G401 (cell line): ENCODE data around the gene DYRK1A. TPM values are rescaled to one million over a fixed set of nuclear protein-coding genes. Genes with fewer than 3 reads are reported as not detected.
"Not testable (repeated sequence)": the region's sequence is repeated elsewhere in the genome, so short reads cannot be mapped to it uniquely, and the experiment has no call there.

ENCODE experiments used
- DNase-seq: peaks from one replicate; pipeline ENCODE4 v3.0.0-alpha.2; 2015; ENCODE audit warnings: low spot score
- in situ Hi-C: cut with HindIII; loops from 2 replicates; pipeline ENCODE4 v1.10.0; 2016; ENCODE audit warnings: low sequenced_read_pairs, mixed read lengths
- total RNA-seq: library from RNA; depleted of rRNA; stranded (reverse); fragments of >200 nt; shearing (Covaris generic); gene quantifications from 2 replicates; pipeline ENCODE4 v1.2.3, GENCODE V29; 2014; rRNA removed

DYRK1A gene
- total RNA-seq = 36.5 and 51.4 TPM in 2 replicates

DNA sequence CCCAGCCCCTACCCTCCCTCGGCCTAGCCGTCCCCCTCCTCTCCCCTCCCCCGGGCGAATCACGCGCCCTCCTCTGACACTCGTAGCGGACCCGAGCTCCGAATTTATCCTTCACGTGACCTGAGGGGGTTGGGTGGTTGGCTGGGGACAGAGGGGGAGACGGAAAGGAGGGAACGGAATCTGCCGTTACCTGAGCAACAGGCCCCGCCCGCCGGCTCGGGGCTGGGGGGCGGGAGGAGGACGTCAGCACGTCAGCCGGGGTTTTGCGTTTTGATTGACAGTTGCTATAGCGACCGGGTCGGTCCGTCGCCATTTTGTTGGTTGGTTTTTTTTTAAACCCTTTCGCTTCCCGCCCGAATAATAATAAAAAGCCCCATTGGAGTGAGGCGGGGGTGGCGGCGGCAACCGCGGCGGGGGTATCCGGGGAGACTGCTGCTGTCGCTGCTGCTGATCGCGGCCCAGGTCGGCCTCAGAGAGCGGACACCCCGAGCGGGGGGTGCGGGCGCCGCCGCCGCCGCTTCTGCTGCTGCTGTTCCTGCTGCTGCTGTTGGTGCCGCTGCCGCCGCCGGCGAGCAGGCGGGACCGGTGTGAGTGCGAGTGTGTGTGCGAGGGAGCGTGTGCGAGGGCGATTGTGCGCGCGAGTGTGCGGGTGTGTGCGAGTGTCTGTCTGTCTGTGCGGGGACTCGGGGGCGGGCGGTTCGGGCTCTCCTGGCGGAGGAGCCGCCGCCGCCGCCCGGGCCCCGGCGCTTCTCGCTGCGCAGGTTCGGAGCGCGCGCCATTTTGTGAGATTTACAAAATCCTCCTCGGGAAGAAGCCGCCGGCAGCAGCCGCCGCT, at the start of gene DYRK1A:
Gene DYRK1A (plus strand): TSS at position 292 of the 835 bp plus-strand sequence. CDS start 53,602 bp downstream, outside the sequence.
- peak; percentile 99 for DNase-seq
- in situ Hi-C loops = no loop called here

DNA sequence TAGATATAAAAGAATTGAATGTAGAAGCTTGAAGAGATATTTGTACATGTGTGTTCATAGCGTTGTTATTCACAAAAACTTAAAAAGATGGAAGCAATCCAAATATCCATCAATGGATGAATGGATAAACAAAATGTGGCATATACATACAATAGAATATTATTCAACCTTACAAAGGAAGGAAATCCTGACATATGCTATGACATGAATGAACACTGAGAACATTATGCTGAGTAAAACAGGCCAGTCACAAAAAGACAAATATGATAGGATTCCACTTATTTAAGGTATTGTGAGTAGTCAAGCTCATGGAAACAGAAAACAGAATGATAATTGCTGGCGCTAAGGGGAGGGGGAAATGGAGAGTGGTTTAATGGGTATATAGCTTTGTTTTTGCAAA, 47.0 kb upstream of the DYRK1A start:
- no peak for DNase-seq
- in situ Hi-C loops = no loop called here

DNA sequence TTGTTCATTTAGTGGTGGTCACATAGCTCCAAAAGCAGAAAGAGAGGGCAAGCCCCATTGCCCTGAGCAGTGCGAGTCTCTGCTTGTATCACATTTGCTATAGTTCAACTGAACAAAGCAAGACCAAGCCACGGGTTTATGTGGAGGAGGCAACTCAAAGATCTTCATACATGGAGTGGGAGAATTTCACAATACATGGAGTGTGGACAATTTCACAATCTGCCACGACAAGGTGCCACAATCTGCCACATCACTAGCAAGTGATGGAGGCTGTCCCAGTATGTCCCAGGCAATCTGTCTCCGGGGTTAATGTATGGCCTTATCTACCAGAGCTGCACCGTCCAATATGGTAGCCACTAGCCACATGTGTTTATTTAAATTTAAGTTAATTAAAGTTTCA, 44.5 kb upstream of the DYRK1A start:
- in situ Hi-C loops = no loop called here
- no peak for DNase-seq

DNA sequence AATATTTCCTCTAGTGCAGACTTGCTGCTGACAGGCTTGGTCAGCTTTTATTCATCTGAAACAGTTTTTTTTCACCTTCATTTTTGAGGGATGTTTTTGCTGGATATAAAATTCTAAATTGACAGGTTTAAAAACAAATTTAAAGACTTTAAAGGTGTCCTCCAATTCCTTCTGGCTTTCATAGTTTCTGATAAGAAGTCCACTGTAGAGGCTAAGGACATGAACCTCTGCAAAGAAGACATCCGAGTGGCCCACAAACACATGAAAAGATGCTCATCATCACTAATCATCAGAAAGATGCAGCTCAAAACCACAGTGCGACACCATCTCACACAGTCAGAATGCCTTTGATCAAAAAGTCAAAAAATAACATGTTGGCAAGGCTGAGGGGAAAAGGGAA, 42.0 kb upstream of the DYRK1A start:
- in situ Hi-C loops = no loop called here
- DNase-seq = no peak

DNA sequence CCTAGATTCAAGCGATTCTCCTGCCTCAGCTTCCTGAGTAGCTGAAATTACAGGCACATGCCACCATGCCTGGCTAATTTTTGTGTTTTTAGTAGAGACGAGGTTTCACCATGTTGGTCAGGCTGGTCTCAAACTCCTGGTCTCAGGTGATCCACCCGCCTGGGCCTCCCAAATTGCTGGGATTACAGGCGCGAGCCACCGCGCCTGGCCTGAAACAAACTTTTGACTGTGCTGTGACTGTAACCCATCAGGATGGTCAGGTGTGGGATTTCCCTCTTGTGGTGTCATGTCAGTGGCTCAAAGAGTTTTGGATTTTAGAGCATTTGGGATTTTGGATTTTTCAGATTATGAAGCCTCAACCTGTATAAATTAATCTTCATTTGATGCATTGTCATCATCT, 38.4 kb upstream of the DYRK1A start:
- DNase-seq, in situ Hi-C loops: not testable (repeated sequence)

DNA sequence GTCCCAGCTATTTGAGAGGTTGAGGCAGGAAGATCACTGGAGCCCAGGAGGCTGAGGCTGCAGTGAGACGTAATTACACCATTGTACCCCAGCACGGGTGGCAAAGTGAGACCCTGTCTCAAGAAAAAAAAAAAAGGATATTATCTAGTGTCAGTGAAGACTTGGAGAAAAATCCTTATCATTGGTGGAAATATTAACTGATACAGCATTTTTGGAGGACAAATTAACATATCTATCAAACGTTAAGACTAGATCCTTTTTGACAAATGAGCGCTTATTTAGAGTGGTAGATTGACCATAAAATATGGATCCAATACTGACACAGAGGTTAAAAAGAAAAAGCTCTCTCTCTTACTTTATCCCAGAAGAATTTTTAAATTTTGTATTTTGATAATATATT, 35.2 kb upstream of the DYRK1A start:
- in situ Hi-C loops = no loop called here
- DNase-seq = no peak

DNA sequence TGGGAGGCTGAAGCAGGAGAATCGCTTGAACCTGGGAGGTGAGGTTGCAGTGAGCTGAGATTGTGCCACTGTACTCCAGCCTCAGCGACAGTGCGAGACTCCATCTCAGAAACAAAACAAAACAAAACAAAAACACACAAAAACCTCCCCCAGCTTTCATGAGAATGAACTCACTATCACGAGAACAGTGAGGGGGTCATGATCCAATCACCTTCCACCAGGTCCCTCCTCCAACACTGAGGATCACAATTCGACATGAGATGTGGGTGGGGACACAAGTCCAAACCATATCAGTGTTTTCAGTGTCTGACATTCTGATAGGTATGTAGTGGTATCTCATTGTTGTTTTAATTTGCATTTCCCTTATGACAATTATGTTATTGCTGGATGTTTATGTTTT, 31.5 kb upstream of the DYRK1A start:
- in situ Hi-C loops = no loop called here
- no peak for DNase-seq

DNA sequence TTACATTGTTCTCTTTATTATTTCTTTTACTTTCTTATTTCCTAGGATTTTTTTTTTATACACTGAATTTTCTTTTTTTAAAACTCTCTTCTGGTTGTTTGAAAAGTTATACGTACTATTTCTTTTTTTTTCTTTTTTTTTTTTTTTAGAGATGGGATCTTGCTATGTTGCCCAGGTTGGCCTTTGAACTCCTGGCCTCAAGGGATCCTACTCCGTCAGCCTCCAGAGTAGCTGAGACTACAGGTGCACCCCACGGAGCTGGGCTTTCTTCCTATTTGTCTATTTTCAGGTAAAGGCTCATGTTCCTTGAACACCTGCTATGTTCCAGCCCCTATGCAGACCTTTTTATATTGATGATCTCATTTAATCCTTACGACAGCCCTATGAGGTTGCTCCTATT, 29.4 kb upstream of the DYRK1A start:
- in situ Hi-C loops = no loop called here
- DNase-seq = no peak

DNA sequence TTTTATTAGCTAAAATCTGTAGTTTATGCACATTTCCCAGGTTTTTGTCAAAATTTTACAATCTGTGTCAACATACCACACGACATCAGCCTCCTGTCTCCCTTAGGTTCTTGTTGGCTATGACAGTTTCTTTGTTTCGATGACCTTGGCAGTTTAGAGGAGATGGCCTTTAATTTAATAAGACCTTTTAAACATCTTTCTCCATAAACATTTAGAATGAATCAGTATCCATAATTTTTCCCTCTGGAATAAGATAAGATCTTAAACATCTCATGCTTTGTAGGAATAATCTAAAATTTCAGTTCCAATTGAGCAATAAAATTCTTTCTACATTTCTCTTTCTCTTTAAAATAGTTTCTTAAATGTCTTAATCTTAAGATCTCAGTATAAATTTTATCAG, 28.7 kb upstream of the DYRK1A start:
- in situ Hi-C loops = no loop called here
- DNase-seq = no peak

DNA sequence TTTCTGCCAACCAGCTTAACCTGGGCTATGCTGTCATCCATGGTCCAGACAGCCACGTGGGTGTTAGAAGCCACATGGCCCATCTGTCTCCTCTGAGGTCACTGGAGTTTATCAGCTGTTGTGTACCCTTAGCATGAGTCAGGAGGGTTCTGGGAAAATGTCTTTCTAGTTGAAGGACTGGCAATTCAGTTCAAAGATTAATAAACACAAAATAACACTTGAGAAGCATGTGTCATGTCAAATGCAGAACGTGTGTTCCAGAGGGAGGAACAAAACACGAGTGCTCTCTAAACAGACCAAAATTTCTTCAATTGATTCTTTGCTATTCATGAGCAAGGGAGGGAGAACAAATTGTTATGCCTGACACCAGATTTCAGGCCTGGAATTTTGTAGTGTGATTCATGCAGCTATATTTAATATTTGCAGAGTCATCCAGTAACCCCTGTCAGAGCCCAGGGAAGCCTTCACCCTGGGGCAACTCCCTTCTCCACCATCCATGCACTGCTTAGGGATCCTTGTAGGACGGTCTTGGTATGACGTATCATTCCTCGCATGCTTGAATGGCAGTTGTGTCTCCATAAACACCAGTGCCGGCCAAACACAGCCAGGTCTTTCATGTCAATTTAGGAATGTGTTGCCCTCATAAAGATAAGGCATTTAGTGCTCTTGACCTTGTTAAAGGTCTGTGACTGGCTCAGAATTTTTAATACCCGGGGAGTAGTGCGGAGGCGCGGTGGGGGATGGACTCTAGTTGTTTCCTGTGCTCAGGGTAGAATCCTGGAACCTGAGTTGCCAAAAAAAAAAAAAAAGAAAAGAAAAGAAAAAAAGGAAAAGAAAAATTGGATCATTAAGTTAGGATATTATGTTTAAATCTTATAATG, 27.7 kb upstream of the DYRK1A start:
- no peak for DNase-seq
- in situ Hi-C loops = no loop called here

DNA sequence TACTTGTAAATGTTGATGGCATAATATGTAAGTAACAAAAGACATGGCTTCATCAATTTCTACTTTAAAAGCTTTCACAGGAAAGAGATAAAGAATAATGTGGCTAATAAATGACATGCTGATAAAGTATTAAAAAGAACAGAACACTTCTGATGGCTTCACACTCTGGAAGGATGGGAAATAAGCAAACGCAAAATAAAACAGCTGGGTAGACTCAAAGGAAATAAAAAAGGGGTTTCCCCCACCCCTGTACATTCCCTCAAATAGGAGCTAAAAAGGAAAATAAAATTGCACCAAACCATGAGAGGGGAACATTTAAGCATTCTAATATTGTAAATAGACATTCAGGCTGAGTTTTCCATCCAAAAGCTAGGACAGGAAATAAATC, 27.0 kb upstream of the DYRK1A start:
- in situ Hi-C loops = no loop called here
- DNase-seq = no peak

DNA sequence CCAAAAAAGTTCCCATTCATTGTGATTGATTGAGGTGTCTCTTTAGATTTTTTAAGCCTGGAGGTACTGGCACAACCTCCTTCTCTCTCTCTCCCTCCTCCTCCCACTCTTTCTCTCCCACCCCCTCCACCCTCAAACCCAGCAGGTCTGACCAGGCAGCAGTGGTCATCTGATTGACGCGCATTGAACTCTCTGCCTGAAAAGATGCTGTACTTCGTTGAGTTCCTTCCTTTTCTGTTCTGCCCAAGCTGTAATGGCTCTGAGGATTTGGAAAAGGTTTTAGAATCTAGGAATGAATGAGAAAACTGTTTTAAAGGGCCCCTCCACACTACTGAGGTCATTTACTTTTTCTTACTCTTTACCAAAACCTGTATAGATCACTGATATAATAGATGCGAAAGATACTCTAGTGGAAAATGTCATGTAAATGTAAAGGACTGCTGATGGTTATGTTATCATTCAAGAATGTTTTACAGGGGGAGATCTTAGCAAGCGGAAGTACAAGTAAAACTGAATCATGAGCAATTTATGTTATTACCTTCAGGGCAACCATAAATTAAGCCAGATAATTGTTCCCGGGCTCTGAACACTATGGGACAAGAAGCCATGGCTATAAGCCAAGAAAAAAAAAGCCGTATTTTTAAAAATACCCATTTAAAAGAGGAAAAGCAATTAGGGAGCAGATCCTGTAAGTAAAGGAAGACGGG, 25.2 kb upstream of the DYRK1A start:
- in situ Hi-C loops = no loop called here
- no peak for DNase-seq

DNA sequence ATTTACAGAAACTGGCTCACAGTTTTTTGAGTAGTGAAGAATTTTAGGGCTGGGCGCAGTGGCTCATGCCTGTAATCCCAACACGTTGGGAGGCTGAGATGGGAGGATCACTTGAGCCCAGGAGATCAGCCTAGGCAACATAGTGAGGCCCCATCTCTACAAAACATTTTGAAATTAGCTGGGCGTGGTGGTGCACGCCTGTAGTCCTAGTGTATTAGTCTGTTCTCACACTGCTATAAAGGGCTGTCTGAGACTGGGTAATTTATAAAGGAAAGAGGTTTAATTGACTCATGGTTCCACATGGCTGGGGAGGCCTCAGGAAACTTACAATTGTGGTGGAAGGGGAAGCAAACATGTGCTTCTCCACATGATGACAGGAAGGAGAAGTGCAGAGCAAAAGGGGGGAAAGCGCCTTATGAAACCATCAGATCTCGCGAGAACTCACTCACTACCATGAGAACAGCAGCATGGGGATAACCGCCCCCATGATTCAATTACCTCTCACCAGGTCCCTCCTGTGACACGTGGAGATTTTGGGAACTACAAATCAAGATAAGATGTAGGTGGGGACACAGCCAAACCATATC, 24.4 kb upstream of the DYRK1A start:
- in situ Hi-C loops = no loop called here
- DNase-seq = no peak

DNA sequence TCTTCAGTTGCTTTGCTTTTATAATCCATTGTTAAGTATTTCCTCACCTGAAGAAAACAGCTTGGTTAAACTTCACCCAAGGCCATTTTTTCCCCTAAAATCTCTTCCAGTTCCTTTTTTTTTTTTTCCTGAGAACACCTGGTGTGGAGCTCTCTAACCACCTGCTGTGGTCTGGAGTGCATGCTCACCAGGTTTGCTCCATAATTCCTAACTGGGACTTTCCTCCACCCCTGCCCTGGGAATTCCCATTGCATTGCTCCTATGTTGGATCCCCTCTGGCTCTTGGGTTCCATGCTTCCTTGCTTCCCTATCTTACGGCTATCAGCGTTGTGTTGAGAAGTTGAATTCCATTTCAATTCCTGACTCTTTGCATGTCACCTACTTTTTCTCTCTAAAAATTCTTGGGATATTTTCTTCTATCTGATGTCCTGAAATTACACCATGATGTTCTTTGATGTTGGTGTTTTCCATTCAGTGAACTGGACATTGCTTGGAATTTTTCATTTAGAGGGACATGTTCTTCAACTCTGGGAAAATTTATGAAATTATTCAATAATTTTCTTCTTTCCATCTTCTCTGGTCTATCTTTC, 19.6 kb upstream of the DYRK1A start:
- no peak for DNase-seq
- in situ Hi-C loops = no loop called here

DNA sequence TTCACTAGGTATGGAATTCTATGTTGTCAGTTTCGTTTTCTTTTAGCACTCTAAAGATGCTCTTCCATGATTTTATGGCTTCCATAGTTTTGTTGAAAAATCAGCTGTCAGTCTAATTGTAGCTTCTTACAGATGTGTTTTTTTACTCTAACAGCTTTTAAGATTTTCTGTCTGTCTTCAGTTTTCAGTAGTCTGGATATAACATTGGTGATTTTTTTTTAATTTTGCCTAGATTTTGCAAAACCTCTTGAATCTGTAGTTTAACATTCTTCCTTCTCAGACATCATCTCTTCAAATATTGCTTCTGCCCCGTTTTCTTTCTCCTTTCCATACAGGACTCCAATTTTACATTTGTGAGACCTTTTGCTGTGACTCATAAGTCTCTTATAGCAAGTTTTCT, 17.9 kb upstream of the DYRK1A start:
- in situ Hi-C loops = no loop called here
- no peak for DNase-seq

DNA sequence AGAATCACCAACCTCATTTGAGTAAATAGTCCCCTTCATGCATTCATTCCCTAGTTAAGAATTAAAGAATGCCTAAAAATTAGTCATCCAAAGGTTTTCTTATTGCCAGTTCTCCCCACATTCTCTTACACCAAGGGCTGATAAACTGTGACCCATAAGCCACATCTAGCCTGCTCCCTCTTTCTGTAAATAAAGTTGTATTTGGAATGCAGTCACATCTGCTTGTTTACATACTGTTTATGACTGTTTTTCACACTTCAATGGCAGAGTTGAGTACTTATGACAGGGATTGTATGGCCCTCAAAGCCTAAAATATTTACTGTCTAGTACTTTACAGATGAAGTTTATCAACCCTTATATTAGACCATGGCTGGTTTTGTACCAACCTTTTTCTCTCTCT, 16.1 kb upstream of the DYRK1A start:
- in situ Hi-C loops = no loop called here
- no peak for DNase-seq

DNA sequence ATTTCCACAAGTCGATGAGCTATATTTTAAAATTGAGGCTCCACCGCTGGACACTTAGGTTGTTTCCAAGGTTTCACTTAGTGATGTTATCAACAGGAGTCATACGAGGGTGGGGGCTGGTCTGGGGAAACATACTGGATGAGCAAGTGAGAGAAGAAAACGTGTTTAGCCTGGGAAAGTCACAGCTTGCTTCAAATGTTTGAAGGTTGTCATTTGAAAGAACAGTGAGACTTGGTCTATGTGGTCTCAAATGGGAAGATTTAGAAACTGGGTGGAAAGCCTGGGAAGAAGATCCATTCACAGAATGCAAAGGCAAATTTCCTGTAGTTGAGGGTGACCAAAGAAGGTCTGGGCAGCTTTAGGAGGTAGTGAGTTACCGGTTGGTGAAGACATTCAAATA, 9.9 kb upstream of the DYRK1A start:
- no peak for DNase-seq
- in situ Hi-C loops = no loop called here

DNA sequence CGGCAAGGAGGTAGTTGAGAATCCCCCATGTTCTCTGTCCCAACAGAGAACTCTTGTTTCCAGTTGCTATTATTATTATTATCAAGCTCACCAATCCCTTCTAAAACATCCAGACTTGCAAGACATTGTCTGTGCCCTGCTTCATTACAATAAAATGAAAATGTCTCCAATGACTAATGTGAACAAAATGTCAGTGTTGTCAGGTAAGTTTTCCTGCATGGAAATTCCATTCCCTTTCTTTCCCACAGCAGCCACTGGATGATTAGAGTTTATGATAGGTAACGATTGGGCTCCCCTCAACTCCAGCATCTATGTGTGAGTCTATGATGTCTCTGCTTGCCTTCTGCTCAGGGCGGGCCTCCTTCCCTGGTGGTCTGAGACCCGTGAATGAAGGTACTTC, 8.9 kb upstream of the DYRK1A start:
- DNase-seq = no peak
- in situ Hi-C loops = no loop called here

DNA sequence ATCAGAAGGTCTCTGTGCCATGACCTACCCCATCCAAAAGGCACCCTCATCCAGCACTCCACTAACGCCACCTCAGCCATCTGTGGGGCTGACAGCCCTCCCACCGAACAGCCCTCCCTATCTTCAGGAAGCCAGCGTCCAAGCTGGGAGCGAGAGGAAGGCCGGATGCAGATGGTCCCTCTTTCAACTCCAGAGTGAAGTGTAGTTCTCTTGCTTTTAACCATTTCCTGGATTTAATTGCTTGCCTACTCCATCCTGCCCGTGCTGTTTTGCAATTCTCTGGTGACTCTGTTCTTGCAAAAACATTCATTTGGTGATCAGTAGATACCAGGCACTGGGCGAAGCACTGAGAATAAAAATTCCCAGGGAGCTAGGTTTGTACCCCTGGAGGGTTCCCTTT, 8.2 kb upstream of the DYRK1A start:
- in situ Hi-C loops = no loop called here

More for the DNA sequence above, 8.2 kb upstream of the DYRK1A start:
- no peak for DNase-seq
